Measurements from ENCODE around the gene ELMO2.

ELMO2 gene

GRCh38 chr20:46364670-46365486 lies 41.5 kb downstream of the ELMO2 start:
- FAIRE-seq (no peak), DNase-seq (ENCODE audit: insufficient read length) (no peak)
- TF ChIP-seq POLR2A (IDR thresholded peaks at IDR 0.05; ENCODE audit: low read depth, low read length) = no peak
- no peak for TF ChIP-seq POLR2AphosphoS5 (IDR thresholded peaks at IDR 0.05; ENCODE audit: low read depth, low read length)
- TF ChIP-seq TAF1 (IDR thresholded peaks at IDR 0.05; ENCODE audit: borderline replicate concordance, low read depth, low read length) = no peak

DNA sequence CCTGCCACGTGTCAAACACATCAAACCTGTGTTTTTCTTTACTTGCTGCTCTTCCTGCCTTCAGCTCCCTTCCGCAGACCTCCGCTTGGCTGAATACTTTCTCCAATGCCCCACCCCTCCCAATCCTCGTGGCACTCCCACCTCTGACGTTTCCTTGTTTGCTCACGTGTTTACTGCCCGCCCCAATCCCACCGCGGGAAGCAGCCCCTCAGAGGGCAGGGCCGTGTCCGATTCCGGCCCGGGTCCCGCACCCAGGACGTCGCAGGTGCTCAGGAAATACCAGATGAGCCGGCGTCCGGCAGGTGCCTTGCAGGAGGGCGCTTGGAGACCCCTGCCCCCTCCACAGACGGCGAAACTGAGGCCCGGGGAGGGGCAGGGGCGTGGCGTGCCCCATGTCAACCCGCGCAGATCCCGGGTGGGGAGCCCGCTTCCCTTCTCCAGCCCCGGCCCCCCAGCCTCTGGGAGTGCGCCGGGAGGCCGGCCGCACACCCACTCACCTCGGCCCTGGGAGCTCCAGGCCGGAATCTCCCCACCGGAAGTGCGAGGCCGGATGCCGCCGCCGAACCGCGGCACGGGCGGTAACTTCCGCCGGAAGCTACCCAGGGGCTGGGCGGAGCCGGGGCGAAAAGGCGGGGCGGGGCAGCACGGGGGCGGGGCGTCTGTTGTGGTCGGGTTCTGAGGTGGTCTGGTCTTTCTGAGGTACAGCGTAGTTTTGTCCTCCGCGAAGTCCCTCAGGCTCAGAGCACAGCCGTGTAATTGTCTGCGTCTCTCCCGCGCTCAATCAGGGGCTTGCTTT lies 42.3 kb downstream of the ELMO2 start:
- FAIRE-seq = peak; percentile 96
- TF ChIP-seq TAF1 (IDR thresholded peaks at IDR 0.05; ENCODE audit: borderline replicate concordance, low read depth, low read length) = peak; percentile 63; the same call in 1 of the 2 replicates
- peak; percentile 85 for TF ChIP-seq POLR2AphosphoS5 (IDR thresholded peaks at IDR 0.05; ENCODE audit: low read depth, low read length)
- TF ChIP-seq POLR2A (IDR thresholded peaks at IDR 0.05; ENCODE audit: low read depth, low read length) = peak; percentile 88; the same call in 1 of the 2 replicates
- DNase-seq (ENCODE audit: insufficient read length) = peak; percentile 90

DNA sequence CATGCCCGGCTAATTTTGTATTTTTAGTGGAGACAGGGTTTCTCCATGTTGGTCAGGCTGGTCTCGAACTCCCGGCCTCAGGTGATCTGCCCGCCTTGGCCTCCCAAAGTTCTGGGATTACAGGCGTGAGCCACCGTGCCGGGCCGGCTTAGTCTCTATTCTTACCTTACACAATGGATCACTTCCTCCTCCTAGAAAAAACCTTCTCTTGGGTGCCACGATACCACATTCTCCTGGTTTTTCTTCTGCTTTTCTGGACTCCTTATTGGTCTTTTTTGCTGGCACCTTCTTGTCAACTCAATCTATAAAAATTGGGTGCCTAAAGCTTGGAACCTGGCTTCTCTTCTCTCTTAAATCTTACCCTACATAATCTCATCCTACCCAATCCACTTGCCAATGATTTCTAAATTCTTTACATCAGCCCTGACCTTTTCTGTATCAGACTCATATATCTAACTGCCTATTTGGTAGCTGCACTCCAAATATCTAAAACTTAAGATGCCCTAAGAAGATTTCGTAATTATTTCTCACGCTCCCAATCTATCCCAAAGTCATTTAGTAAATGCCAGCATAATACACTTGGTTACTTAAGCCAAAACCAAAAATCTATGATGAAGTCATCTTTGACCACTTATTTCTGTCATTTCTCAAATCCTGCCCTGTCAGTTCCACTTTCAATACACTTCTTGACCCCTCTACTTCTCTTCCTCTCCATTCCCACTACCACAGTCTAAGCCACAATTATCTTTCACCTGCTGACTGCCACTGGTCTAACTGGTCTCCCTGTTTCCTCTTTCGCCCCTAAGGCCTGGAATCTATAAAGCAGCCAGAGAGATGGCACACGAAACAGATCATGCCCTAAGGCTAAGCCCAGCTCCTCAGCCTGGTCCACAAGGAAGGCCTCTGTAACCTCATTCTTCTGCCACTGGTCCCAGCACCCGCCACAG lies 43.2 kb downstream of the ELMO2 start:
- TF ChIP-seq POLR2AphosphoS5 (IDR thresholded peaks at IDR 0.05; ENCODE audit: low read depth, low read length) (no peak), TAF1 (IDR thresholded peaks at IDR 0.05; ENCODE audit: borderline replicate concordance, low read depth, low read length) (no peak), POLR2A (IDR thresholded peaks at IDR 0.05; ENCODE audit: low read depth, low read length) (no peak; the same call in 1 of the 2 replicates)
- DNase-seq (ENCODE audit: insufficient read length) = no peak
- FAIRE-seq = no peak

DNA sequence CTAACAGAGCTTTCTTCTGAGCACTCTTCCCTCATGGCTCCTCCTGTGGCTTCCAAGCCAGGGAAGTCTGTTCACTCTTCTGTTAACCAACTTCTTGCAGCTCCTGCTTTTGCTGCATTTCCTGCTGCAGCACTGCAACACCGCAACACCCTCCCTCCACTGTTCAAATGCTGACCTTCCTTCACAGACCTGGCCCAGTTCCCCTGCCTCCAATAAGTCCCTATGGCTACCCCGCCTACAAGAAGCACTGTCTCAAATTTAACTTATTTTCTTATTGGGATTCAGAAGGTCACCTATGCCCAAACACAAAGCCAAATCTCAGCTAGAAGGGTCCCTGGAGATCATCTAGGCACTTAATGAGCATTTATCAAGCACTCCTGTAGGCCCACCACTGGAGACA lies 44.6 kb downstream of the ELMO2 start:
- TF ChIP-seq TAF1 (IDR thresholded peaks at IDR 0.05; ENCODE audit: borderline replicate concordance, low read depth, low read length) (no peak), POLR2A (IDR thresholded peaks at IDR 0.05; ENCODE audit: low read depth, low read length) (no peak), POLR2AphosphoS5 (IDR thresholded peaks at IDR 0.05; ENCODE audit: low read depth, low read length) (no peak)
- DNase-seq (ENCODE audit: insufficient read length) (no peak), FAIRE-seq (no peak)

DNA sequence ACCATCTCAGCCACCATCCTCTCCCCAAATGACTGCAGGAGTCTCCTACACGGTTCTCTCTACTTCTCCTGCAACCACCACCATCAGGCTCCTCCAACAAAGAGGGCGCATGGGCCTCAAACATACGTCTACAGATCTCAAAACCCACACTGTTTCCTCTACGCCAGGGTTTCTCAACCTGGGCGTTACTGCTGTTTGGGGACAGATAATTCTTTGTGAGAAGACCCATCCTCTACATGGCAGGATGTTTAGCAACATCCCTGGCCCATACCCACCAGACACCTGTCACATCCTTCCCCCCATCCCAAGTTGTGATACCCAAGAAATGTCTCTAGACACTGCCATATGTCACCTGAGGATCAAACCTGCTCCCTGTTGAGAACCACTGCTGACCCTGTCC lies 45.0 kb downstream of the ELMO2 start:
- TF ChIP-seq POLR2A (IDR thresholded peaks at IDR 0.05; ENCODE audit: low read depth, low read length) = peak; percentile 50
- TF ChIP-seq POLR2AphosphoS5 (IDR thresholded peaks at IDR 0.05; ENCODE audit: low read depth, low read length) = no peak
- DNase-seq (ENCODE audit: insufficient read length) = no peak
- no peak for FAIRE-seq

DNA sequence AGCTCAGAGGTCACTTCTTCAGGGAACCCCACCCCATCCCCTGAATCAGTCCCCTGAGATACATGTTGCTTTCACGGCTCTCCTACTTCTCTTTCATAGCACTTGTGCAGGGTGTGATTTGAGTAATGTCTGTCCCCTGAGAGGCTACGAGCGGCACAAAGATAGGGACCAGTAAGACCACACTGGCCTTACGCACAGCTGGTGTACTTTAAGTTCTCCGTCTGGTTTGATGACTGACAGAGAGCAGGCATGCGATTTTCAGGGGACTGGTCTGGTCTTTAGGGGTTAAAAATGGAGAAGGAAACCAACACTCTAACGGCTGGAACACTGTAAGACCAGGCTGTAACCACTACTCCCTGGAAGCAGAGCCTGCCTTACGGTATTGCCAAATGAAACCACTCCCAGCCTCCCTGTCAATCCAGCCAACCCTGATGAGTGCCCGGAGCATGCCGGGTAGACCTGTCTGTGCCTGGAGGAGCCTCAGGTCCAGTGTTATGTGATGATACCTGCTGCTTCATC lies 47.1 kb downstream of the ELMO2 start:
- TF ChIP-seq POLR2AphosphoS5 (IDR thresholded peaks at IDR 0.05; ENCODE audit: low read depth, low read length) (0 out of 2 replicates have a peak, but pooled peaks have one; percentile 36), POLR2A (IDR thresholded peaks at IDR 0.05; ENCODE audit: low read depth, low read length) (peak; percentile 46; the same call in 1 of the 2 replicates), TAF1 (IDR thresholded peaks at IDR 0.05; ENCODE audit: borderline replicate concordance, low read depth, low read length) (no peak)
- FAIRE-seq (peak; percentile 93), DNase-seq (ENCODE audit: insufficient read length) (peak; percentile 58)

DNA sequence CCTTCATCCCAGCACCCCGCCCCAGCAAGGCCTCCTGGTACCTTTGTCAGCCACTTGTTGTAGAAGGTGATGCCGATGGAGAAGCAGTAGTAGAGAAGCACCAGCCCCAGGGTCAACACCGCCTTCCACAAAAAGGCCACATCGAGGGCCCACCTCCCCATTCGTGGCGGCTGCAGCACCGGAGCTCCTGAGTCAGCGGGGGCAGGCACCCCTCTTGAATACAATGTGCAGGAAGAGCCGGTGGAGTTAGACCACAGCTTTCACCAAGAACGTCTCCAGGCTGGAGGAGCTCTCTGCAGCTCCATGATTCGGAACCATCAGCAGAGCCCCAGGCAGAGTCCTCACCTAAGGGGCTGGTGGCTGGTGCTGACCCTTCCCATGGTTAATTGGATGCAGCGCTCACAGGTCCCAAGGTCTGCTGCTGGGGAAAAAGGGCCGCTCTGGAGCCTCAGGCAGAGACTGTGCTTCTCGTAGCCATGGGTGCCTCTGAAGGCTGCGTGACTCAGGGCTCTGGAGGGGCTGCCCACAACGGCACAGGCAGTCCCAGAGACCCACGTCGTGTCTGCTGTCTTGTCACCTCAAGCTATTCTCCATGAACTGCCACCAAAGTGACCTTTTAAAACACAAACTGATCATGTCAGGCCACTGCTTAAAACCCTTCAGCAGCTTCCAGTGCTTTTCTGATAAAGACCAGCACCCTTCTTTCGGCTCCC lies 47.9 kb downstream of the ELMO2 start:
- FAIRE-seq (no peak), DNase-seq (ENCODE audit: insufficient read length) (no peak)
- no peak for TF ChIP-seq POLR2A (IDR thresholded peaks at IDR 0.05; ENCODE audit: low read depth, low read length)
- no peak for TF ChIP-seq TAF1 (IDR thresholded peaks at IDR 0.05; ENCODE audit: borderline replicate concordance, low read depth, low read length)
- TF ChIP-seq POLR2AphosphoS5 (IDR thresholded peaks at IDR 0.05; ENCODE audit: low read depth, low read length) = no peak

- TF ChIP-seq TAF1 (IDR thresholded peaks at IDR 0.05; ENCODE audit: borderline replicate concordance, low read depth, low read length) (no peak), POLR2A (IDR thresholded peaks at IDR 0.05; ENCODE audit: low read depth, low read length) (no peak; the same call in 1 of the 2 replicates), POLR2AphosphoS5 (IDR thresholded peaks at IDR 0.05; ENCODE audit: low read depth, low read length) (no peak)
- DNase-seq (ENCODE audit: insufficient read length) (no peak), FAIRE-seq (no peak)
These were observed 49.3 kb downstream of the ELMO2 start for GRCh38 chr20:46357030-46357514.

GRCh38 chr20:46356195-46357029 lies 50.0 kb downstream of the ELMO2 start:
- FAIRE-seq = no peak
- DNase-seq (ENCODE audit: insufficient read length) = no peak

More at GRCh38 chr20:46356195-46357029, 50.0 kb downstream of the ELMO2 start:
- TF ChIP-seq POLR2A (IDR thresholded peaks at IDR 0.05; ENCODE audit: low read depth, low read length) = no peak
- TF ChIP-seq POLR2AphosphoS5 (IDR thresholded peaks at IDR 0.05; ENCODE audit: low read depth, low read length) = no peak
- no peak for TF ChIP-seq TAF1 (IDR thresholded peaks at IDR 0.05; ENCODE audit: borderline replicate concordance, low read depth, low read length)
